Peyer's patch (tissue), 4 donors: ENCODE data around the gene NTRK2.

Source experiments
- CTCF ChIP-seq, 6 experiments: fragments of 450-650 bp in 4 of 6; fragments of 200-600 bp in 2 of 6; sonication (generic) in 1 of 6; IDR thresholded peaks; one replicate each; pipeline ENCODE4 v1.5.1; 2017 to 2019; ENCODE audit warnings: antibody characterized with exemption in 6 of 6, mild to moderate bottlenecking in 3 of 6, moderate library complexity in 1 of 6
- POLR2A ChIP-seq, 2 donors: fragments of 450-650 bp; IDR thresholded peaks; one replicate each; pipeline ENCODE4 v1.5.1; 2017; ENCODE audit warnings: antibody characterized with exemption in 2 of 2, mild to moderate bottlenecking in 2 of 2, moderate library complexity in 2 of 2

- TF ChIP-seq CTCF (IDR thresholded peaks at IDR 0.05), result no peak
- TF ChIP-seq POLR2A (IDR thresholded peaks at IDR 0.05), result no peak
Measured at GRCh38 chr9:85038824-85039608, 369.5 kb downstream of the NTRK2 start.
